IPS-15b (cell line): ENCODE data around the gene HBG1.

Experiments
- H3K27me3 ChIP-seq: one replicate; pipeline ENCODE4 v1.6.1; 2013; ENCODE audit warnings: low read length; ENCODE audit not compliant: control insufficient read depth, insufficient read depth
- H3K36me3 ChIP-seq: one replicate; pipeline ENCODE4 v1.6.1; 2013; ENCODE audit warnings: low read length; ENCODE audit not compliant: control insufficient read depth, insufficient read depth
- H3K4me1 ChIP-seq: one replicate; pipeline ENCODE4 v1.6.1; 2013; ENCODE audit warnings: mild to moderate bottlenecking, low read length; ENCODE audit not compliant: control insufficient read depth, insufficient read depth
- H3K4me3 ChIP-seq: one replicate; pipeline ENCODE4 v1.5.1; 2013; ENCODE audit warnings: low read depth, low read length
- H3K9ac ChIP-seq: one replicate; pipeline ENCODE4 v1.6.1; 2013; ENCODE audit warnings: low read depth, mild to moderate bottlenecking, low read length
- H3K9me3 ChIP-seq: one replicate; pipeline ENCODE4 v1.6.1; 2013; ENCODE audit warnings: mild to moderate bottlenecking, low read length; ENCODE audit not compliant: control insufficient read depth, insufficient read depth

Gene HBG1

DNA sequence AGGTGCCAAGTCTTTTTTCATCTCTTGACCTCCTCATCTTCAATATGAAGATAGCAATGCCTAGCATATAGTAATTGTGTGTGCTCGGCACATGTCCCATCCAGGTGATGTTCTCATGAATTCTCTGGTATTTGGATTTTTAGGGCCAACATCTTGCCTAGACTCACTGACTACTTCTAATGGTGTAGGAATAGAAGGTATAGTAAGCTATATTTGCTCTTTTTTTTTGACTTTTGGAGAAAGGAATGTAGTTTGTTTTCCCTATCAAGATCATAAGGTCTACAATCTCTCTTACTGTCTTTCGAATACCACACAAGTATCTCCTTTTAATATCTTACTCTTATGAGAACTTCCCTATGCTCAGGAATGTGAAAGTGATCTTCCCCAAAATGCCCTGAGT, 18.5 kb downstream of the HBG1 start:
- H3K9me3 ChIP-seq, result no peaks in the 10 kb centered on the region
- no peak overlapping the region for H3K9ac ChIP-seq
- H3K27me3 ChIP-seq, result no peaks in the 10 kb centered on the region
- no peak overlapping the region for H3K4me3 ChIP-seq
- H3K36me3 ChIP-seq, result no peaks in the 10 kb centered on the region
- H3K4me1 ChIP-seq, result no peaks in the 10 kb centered on the region

DNA sequence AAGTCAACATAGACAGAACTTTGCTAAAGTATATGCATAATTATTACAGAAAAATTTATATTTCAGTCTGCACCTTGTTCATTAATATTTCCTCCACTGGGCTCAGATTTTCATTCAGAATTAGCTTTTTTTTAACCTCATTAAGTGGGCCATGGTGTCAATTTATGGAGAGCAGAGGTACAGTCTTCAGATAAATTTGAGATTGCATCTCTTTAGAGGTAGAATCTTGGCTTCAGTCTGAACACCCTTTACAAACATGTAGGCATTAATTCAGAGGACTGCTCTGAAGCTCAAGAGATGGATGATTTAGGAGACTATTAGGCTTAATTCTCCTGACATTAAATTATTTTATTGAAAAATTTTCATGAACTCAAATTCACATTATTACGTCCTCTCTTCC, 19.4 kb downstream of the HBG1 start:
- Histone ChIP-seq H3K9me3 (no peaks in the 10 kb centered on the region), H3K9ac (no peak overlapping the region), H3K4me3 (no peak overlapping the region), H3K27me3 (no peaks in the 10 kb centered on the region), H3K4me1 (no peaks in the 10 kb centered on the region), H3K36me3 (no peaks in the 10 kb centered on the region)

DNA sequence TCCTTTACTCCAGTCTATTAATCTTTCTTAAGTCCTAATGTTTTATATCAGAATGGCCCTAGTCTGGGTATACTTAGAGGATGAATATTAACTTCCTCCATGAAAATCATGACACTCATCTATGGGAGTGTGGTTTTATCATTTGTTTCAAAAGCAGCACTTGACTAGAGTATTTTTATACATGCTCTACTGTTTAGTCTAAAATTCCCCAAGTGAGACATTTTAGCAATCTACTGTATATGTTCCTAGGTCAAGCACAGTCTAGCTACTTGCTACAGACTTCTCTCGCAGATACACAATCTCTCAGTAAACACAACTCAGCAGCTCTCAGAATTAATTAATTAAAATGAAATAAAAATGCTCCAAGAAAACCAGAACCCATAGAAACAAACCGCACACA, 19.9 kb downstream of the HBG1 start:
- Histone ChIP-seq H3K4me3 (no peak overlapping the region), H3K9ac (no peak overlapping the region), H3K9me3 (no peaks in the 10 kb centered on the region), H3K36me3 (no peaks in the 10 kb centered on the region), H3K27me3 (no peaks in the 10 kb centered on the region), H3K4me1 (no peaks in the 10 kb centered on the region)

DNA sequence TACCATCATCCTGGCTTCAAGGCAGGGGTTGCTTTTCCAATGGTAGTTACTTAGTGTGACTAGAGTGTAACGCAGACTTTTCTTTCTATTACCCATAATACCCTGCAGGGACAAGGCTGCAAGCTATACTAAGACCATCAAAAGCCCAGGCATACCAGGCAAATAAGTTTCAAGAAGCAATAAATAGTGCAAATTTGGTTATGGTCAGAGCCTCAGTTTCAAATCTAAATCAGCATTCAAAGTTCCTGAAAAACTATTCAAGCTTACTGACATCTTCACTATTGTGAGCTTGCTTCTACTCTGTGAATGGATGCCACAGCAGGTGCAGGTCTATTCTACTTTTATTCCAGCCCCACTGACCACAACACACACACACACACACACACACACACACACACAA, 20.3 kb downstream of the HBG1 start:
- Histone ChIP-seq H3K9ac (no peak overlapping the region), H3K4me1 (no peaks in the 10 kb centered on the region), H3K36me3 (no peaks in the 10 kb centered on the region), H3K4me3 (no peak overlapping the region), H3K27me3 (no peaks in the 10 kb centered on the region), H3K9me3 (no peaks in the 10 kb centered on the region)

DNA sequence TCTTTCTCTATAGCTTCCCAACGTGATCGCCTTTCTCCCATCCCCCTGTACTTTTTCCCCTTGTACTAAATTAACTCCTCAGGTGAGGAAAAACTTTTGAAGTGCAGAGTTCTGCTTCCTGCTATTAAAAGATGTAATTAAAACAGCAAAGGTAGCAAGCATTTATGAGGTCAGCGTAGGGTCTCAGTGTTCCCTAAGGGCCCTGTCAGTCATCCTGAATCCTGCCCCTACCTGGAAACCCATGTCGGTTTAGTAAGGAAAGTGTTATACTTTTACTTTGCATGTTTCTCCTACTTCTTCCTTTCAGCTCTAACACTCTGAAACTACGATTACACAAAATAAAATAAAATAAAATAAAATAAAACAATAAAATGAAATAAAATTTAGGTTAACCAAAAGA, 21.5 kb downstream of the HBG1 start:
- Histone ChIP-seq H3K4me1 (no peaks in the 10 kb centered on the region), H3K4me3 (no peak overlapping the region), H3K27me3 (no peaks in the 10 kb centered on the region), H3K9me3 (no peaks in the 10 kb centered on the region), H3K9ac (no peak overlapping the region), H3K36me3 (no peaks in the 10 kb centered on the region)

DNA sequence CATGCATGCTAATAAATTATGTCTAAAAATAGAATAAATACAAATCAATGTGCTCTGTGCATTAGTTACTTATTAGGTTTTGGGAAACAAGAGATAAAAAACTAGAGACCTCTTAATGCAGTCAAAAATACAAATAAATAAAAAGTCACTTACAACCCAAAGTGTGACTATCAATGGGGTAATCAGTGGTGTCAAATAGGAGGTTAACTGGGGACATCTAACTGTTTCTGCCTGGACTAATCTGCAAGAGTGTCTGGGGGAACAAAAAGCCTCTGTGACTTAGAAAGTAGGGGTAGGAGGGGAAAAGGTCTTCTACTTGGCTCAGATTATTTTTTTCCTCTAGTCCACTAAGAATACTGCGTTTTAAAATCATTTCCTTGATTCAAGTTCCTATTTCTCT, 22.0 kb downstream of the HBG1 start:
- Histone ChIP-seq H3K27me3 (no peaks in the 10 kb centered on the region), H3K9me3 (no peaks in the 10 kb centered on the region), H3K9ac (no peak overlapping the region), H3K4me3 (no peak overlapping the region), H3K36me3 (no peaks in the 10 kb centered on the region), H3K4me1 (no peaks in the 10 kb centered on the region)

DNA sequence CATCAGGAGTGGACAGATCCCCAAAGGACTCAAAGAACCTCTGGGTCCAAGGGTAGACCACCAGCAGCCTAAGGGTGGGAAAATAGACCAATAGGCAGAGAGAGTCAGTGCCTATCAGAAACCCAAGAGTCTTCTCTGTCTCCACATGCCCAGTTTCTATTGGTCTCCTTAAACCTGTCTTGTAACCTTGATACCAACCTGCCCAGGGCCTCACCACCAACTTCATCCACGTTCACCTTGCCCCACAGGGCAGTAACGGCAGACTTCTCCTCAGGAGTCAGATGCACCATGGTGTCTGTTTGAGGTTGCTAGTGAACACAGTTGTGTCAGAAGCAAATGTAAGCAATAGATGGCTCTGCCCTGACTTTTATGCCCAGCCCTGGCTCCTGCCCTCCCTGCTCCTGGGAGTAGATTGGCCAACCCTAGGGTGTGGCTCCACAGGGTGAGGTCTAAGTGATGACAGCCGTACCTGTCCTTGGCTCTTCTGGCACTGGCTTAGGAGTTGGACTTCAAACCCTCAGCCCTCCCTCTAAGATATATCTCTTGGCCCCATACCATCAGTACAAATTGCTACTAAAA, 22.8 kb downstream of the HBG1 start, which contains the start of gene HBB:
TSS of gene HBB (minus strand) at position 340 of the 579 bp plus-strand sequence. CDS start at position 290, 50 bp downstream.
- Histone ChIP-seq H3K36me3 (no peaks in the 10 kb centered on the region), H3K4me1 (no peaks in the 10 kb centered on the region), H3K4me3 (no peak within 1 kb of the TSS), H3K27me3 (no peaks in the 10 kb centered on the region), H3K9ac (no peak within 1 kb of the TSS), H3K9me3 (no peaks in the 10 kb centered on the region)

DNA sequence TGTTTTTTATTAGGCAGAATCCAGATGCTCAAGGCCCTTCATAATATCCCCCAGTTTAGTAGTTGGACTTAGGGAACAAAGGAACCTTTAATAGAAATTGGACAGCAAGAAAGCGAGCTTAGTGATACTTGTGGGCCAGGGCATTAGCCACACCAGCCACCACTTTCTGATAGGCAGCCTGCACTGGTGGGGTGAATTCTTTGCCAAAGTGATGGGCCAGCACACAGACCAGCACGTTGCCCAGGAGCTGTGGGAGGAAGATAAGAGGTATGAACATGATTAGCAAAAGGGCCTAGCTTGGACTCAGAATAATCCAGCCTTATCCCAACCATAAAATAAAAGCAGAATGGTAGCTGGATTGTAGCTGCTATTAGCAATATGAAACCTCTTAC, 24.2 kb downstream of the HBG1 start:
- Histone ChIP-seq H3K4me3 (no peak overlapping the region), H3K4me1 (no peaks in the 10 kb centered on the region), H3K36me3 (no peaks in the 10 kb centered on the region), H3K9me3 (no peaks in the 10 kb centered on the region), H3K9ac (no peak overlapping the region), H3K27me3 (no peaks in the 10 kb centered on the region)

DNA sequence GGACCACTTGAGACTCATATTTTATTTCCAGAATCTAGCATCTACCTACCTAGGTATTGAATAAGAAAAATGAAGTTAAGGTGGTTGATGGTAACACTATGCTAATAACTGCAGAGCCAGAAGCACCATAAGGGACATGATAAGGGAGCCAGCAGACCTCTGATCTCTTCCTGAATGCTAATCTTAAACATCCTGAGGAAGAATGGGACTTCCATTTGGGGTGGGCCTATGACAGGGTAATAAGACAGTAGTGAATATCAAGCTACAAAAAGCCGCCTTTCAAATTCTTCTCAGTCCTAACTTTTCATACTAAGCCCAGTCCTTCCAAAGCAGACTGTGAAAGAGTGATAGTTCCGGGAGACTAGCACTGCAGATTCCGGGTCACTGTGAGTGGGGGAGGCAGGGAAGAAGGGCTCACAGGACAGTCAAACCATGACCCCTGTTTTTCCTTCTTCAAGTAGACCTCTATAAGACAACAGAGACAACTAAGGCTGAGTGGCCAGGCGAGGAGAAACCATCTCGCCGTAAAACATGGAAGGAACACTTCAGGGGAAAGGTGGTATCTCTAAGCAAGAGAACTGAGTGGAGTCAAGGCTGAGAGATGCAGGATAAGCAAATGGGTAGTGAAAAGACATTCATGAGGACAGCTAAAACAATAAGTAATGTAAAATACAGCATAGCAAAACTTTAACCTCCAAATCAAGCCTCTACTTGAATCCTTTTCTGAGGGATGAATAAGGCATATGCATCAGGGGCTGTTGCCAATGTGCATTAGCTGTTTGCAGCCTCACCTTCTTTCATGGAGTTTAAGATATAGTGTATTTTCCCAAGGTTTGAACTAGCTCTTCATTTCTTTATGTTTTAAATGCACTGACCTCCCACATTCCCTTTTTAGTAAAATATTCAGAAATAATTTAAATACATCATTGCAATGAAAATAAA, 24.8 kb downstream of the HBG1 start:
- Histone ChIP-seq H3K9me3 (no peaks in the 10 kb centered on the region), H3K27me3 (no peaks in the 10 kb centered on the region), H3K4me1 (no peaks in the 10 kb centered on the region), H3K4me3 (no peak overlapping the region), H3K36me3 (no peaks in the 10 kb centered on the region), H3K9ac (no peak overlapping the region)

DNA sequence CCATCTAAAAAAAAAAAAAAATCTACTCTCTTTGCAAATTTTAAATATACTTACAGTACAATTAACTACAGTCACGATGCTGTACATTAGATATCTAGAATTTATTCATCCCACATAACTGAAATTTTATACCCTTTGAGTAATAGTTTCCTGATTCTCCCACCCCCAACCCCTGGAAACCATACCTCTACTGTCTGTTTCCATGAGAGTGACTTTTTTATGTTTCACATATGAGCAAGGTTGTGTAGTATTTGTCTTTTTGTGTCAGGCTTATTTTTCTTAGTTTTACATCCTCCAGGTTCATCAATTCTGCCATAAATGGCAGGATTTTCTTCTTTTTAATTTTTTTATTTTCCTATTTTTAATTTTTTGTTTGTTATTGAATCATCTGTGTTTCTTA, 26.0 kb downstream of the HBG1 start:
- no peaks in the 10 kb centered on the region for H3K36me3 ChIP-seq
- H3K27me3 ChIP-seq, result no peaks in the 10 kb centered on the region
- H3K9ac ChIP-seq, result no peak overlapping the region
- no peaks in the 10 kb centered on the region for H3K4me1 ChIP-seq
- H3K9me3 ChIP-seq, result no peaks in the 10 kb centered on the region
- no peak overlapping the region for H3K4me3 ChIP-seq

DNA sequence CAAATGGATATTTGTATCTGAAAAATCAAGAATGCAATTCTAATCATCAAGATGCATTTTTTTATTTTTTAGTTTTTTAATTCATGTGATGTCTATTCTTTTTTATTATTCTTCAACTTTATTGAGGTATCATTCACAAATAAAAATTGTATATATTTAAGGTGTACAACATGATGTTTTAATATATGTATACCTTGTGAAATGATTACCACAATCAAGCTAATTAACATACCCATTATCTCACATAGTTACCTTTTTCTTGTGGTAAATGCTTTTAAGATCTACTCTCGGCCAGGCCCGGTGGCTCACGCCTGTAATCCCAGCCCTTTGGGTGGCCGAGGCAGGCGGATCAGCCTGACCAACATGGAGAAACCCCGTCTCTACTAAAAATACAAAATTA, 26.5 kb downstream of the HBG1 start:
- H3K4me3 ChIP-seq, result no peak overlapping the region
- no peak overlapping the region for H3K9ac ChIP-seq
- H3K4me1 ChIP-seq, result no peaks in the 10 kb centered on the region
- no peaks in the 10 kb centered on the region for H3K9me3 ChIP-seq
- H3K36me3 ChIP-seq, result no peaks in the 10 kb centered on the region
- H3K27me3 ChIP-seq, result no peaks in the 10 kb centered on the region

DNA sequence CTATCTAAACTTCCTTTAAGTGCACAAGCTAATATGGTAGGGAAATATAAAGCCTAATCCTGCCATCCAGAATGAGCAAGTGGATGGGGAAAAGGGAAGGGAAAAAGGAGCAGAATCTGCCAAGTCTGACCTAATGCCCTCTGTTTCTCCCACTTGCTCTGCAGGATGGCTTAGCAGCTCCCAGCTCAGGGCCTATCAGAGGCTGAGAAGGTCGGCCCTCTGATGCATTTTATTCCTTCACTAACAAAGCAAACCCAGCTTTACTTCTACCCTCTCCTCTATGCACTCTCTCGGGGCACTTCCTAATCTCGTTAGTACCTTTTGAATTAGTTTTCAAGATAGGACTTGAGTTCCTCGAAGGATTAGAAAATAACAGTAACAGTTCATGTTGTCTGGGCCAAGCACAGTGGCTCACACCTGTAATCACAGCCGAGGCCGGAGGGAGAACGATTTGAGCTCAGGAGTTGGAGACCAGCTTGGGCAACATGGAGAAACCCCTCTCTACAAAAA, 39.2 kb downstream of the HBG1 start:
- no peaks in the 10 kb centered on the region for H3K4me1 ChIP-seq
- no peaks in the 10 kb centered on the region for H3K9me3 ChIP-seq
- H3K27me3 ChIP-seq, result no peaks in the 10 kb centered on the region
- no peak overlapping the region for H3K9ac ChIP-seq
- no peak overlapping the region for H3K4me3 ChIP-seq
- no peaks in the 10 kb centered on the region for H3K36me3 ChIP-seq
